ENCODE data around the gene AMPD1.
A peak's percentile ranks its signal among the peaks of the same experiment; 100 is the strongest.

Gene AMPD1

DNA sequence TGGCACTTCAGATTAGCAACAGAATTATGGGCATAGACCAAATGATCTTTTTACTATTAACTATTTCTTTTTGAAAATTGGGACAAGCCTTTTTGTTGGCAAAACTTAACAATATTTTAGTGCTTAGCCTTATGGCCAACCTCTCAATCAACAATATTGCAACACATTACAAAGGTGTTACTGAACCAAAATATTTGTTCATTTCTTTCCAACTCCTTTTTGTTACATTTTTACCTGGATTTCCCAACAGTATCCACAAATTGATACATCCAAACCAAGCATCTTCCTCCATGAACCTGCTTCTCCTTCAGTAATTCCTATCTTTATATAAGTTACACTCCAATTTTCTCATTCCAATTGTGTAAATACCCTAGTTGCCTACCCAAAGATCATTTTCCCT, 1.5 kb upstream of the AMPD1 start:
- DNase-seq = no peak

DNA sequence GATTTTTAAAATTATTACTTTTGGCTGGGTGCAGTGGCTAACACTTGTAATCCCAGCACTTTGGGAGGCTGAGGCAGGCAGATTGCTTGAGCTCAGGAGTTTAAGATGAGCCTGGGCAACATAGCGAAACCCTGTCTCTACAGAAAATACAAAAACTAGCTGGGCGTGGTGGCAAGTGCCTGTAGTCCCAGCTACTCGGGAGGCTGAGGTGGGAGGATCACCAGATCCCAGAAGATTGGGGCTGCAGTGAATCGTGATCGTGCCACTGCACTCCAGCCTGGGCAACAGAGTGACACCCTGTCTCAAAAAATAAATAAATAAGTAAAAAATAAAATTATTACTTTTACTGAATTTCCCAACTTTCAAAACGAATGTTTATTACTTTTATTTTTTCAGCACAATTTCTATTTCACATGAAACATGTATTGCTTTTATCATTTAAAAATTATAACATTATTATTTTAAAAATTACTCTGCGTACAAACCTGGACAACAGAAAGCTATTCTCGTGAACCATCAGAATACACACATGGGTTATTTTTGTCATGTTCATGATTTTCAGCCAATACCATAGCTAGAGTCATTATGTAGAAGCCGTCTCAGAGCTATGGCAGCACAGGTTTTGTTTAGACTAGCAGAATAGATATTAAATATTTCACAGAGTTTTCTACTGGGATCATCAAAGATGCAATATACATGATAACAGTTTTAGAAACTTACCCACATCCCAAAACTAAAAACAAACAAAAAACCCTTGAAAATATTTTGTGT, 621 bp downstream of the AMPD1 start:
- no peak for DNase-seq

DNA sequence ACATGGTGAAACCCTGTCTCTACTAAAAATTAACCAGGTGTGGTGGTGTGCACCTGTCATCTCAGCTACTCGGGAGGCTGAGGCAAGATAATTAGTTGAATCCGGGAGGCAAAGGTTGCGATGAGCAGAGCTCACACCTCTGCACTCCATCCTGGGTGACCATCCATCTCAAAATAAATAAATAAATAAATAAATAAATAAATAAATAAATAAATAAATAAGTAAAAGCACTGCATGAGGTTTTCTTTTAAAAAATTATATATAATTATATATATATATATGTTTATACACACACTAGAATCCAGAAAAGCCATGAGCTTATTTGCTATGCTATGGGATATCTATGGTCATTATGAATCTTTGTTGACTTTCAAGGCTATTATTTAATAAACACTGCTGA, 2.4 kb downstream of the AMPD1 start:
- no peak for DNase-seq

DNA sequence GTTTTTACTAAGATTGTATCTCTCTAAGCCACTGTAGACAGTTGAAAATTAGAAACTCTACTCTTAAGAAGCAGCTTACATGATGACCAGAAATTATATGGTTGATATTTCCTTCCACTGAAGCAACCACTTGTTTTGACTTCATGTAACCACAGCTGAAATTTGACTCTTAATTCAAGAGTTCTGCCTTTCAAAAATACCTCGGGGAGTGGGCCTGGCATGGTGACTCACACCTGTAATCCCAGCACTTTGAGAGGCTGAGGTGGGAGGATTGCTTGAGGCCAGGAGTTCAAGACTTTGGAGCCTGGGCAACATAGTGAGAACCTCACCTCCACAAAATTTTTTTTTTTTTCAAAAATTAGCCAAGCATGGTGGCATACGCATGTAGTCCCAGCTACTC, 4.3 kb downstream of the AMPD1 start:
- DNase-seq = no peak

DNA sequence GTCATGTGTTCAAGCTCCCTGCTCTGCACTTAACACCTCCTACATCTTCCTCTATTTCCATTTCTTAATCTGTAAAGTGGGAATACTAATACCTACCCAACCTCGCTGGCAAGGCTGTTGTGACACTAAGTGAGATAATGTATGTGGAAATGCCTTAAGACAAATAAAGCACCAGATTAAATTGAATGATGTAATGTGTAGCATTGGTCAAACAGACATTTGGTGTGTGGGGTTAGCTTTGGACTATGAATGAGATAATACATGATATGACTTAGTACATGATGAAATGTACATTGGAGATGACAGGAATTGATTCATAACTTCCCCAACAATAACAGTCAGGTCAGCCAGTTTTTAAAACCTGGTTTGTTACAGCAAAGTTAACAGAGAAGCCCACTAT, 5.2 kb downstream of the AMPD1 start:
- no peak for DNase-seq

DNA sequence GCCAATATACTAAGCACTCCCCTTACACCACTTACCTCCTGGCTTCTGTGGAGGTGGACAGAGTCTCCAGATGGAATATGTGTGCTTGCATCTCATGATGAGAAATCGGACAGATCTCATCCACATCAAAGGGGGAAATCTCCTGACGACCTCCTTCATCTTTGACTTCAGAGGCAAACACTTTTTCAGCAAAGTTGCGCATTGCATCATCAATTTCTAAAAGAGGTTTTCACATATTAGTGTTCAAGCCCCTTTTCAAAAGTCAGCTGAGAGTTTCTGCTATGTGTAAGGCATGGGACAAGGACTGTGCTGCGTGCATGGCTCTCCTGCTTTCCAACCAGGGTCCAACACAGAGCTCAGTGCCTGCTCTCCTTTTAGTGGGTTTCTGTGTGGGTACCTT, 6.8 kb downstream of the AMPD1 start:
- DNase-seq = no peak

DNA sequence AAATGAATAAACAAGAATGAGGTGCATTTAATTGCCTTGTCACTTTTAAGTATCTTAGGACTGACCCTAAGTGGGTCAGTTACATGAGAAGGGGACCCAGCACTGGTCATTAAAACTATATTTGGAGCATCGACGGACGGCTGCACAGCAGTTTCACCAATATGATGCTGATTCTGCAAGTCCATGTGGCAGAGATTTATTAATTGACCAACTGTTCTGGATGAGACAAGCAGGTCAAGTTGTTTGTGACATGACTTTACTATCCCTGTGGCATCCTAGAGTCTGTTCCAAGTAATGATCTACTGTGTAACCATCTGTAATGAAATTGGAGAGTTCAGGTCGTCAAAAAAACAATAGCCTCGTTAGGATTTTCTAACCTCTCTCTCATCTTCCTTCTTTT, 9.5 kb downstream of the AMPD1 start:
- no peak for DNase-seq

DNA sequence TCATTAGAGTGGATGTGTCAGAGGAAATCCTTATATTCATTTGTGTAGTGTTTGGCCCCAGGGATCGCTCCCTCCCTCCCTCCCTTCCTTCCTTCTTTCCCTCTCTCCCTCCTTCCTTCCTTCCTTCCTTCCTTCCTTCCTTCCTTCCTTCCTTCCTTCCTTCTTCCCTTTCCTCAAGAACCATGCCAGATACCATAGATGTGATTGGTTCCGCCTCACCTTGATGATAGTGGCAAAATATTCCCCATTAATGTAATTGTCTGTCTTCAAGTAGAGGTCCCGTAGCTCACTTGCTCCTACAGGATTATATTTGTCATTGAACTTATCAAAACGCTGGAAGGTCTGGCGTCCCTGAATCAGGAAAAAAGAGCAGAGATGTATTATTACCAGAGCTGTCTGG, 17.7 kb downstream of the AMPD1 start:
- no peak for DNase-seq

DNA sequence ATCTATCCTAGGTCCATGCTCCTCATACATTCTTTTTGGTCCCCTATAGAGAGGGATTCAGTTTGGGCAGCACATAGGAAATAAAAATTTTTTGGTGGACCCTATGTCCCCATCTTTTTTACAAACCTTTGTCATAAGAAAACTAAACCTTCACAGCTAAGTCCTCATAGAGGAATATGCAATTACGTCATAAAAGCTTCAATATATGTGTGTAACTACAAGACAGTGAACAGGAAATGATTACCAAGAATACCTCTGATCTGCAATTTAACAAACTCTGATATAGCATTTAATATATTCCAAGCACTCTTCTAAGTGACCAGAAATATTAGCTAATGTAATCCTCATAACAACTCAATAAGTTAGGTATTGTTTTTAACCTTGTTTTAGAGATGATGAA, 19.2 kb downstream of the AMPD1 start:
- DNase-seq = no peak

DNA sequence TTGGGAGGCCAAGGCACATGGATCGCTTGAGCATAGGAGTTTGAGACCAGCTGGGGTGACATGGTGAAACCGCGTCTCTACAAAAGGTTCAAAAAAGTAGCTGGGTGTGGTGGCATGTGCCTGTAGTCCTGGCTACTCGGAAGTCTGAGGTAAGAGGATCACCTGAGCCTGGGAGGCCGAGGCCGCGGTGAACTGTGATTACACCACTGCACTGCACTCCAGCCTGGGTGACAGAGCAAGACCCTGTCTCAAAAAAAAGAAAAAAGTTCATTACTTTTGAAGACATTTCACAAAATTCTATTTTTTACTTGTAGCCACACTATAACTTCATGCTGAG, 23.4 kb downstream of the AMPD1 start:
- DNase-seq = no peak

DNA sequence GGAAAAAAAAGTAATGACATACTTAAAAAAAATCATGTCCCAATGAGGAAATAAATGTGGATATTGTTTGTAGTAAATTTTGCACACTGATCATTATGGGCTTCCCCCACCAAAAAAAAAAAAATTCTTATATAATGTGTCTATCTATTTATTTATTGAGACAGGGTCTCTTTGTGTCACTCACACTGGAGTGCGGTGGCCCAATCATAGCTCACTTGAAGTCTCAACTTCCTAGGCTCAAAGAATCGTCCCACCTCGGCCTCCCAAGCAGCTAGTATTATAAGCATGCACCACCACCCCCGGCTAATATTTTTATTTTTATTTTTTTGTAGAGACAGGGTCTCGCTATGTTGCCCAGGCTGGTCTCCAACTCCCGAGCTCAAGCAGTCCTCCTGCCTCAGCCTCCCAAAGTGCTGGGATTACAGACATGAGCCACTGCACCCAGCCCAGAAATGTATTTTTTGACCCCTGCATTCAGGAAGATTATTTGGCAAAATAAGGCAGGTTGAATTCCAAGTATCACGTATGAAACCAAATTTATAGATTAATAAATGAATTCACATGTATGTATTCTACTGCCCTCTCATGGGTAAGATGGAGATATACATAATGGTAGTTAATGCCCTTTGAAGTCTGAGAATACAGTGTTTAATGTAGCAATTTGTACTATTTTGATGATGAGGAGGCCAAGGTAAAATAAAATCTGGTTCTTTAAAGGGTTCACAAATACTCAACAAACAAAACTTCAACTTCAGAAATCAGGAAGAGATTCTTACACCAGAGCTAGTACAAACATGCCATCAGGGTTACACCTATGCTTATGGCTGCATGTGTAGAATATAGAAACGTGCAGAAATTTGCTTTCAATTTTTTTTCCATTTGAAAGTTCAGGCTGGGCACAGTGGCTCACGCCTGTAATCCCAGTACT, 24.1 kb downstream of the AMPD1 start:
- peak; percentile 78 for DNase-seq

DNA sequence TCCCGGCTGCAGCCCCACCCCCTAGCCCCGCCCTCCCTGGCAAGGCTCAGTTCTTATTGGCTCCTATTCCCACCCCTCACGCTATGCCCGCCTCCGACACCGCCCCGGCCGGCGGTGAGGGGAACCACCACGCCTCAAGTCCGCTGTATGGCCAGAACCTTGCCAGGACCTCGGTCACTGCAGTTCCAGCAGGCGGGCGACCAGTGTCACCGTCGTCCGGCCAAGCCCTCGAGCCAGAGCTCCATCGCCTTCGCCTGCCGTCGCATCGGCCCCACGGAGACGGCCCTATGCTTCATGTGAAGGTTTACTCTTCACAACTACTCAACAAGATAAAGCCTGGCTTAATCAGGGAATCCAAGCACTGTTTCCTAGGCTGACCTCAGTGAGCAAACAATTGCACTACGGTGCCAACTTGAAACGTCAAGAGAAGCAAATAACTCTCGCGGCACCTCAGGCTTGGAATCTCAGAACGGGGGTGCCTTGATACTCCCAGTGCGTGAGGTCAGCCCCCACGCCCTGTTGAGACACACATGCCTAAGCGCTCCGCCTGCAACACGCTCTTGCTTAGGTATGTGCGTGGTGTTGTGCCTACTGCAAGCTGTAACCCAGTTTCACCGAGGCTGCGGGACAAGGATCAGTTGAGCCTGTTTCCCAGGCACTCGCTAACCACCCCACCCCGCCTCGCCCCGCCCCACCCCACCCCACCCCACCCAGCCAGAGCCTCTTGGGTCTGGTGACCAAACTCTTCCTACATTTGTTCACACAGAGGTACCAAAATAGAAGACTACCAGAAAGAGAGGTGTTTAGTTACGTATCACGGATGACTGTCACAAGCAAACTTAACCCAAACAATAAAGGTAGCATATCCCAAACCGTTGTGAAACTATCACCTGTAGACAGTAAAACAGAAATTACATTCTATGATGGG, 25.0 kb downstream of the AMPD1 start:
- DNase-seq = peak; percentile 63

DNA sequence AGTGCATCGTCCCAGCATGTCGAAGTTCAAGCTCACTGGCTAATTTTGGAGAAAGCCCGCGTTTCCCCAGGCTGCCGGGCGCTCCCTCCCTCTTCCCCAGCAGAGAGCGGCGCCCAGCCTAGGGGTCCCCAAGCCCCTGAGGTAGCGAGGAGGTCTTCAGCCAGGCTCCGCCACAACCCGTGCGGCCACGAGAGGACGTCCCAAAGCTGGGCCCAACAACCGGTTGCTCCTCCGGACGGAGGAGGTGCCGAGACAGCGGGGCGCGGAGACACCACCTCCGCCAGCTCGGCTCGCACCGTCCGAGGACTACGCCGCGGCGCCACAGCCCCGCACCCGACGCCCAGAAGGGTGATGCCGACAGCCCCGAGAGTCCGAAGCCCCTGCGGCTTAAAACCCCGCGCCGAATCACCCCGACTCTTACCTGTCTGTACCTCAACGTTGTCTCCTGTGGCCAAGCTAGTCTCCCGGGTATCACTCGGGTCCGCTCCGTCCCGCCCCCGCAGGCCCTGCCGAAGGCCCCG, 25.7 kb downstream of the AMPD1 start, which contains the start of gene DENND2C:
TSS of gene DENND2C (minus strand) at position 488 of the 521 bp plus-strand sequence. CDS start 44,065 bp downstream, outside the sequence.
- peak; percentile 46 for DNase-seq

DNA sequence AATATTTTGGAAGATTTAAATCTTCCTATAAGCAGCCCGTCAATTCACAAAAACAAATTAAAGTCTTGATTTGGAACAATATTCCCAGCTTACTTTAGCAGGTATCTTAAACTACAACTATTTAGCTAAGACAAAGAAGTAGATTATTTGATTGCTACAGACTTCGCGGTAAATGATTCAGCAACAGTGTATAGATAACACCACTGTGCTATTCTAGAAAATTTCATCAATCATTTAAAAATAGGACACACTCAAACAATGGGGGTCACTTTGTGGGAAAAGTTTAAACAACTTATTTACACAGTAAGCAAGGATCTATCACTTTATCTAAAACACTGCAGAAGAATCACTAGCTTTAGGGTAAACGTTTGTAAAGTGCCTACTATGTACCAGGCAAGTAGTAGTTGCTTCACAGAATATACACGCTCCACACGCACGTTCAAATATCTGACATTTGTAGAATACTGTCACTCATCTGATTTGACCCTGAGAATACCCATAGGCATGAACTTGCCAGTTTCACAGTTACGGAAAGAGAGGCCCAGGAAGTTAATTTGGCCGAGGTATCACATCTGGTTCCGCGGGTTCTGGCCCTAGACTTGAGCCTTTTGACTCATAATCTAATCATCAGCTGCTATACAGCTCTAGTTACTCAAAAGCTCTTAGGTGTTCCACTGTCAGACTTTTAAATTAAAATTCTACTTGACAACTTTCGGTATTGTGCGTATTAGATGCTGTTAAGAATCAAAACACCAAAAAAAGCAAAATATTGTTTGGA, 26.4 kb downstream of the AMPD1 start:
- no peak for DNase-seq

DNA sequence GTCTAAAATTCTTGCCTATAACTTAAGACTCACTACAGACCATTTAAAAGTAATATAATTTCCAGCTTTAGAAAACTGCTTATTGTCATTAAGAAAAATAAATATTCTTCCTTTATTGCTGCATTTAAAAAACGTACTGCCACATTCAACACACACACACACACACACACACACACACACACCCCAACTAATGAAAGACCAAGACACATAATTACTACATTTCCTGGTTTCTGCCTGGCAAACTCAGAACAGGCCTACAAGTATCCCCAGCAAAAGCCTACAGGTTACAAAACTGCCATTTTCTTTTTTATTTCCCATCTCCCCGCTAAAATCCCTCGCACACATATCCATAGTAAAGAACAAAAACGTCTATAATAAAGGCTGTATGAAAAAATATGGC, 27.0 kb downstream of the AMPD1 start:
- DNase-seq = no peak

DNA sequence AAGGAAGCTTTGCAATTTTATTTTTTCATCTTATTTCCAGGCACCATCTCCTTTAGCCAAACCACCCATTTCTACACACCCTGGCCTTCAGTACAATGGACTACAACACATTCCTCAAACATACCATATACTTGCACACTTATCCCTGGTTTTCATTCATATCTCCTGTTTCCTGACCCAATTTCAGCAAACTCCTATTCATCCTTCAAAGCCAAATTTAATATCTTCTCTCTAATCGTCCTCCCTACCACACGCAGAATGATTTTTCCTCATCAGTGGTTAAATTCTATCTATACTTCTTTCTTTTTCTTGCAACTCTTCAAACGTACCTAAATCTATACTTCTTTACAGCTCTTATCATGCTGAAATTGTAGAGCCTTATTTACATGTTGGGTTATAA, 28.4 kb downstream of the AMPD1 start:
- no peak for DNase-seq

DNA sequence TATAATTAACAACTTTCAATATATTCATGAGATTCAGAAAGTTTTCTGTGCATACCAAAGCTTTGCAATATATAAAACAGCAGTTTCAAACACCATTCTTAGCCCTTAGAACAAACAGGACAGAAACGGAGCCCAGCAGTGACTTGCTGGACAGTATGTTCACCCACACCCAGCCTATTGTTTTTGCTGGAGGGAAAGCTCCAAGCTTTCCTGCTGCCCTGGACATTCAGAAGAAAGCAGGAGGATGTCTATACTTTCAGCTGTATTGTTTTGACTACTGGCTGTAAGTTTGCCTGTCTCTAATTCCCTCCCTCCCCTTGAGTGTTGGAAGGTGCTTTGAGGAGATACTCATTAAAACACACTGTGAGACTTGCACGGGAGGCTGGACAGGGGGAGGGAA, 35.1 kb downstream of the AMPD1 start:
- no peak for DNase-seq

DNA sequence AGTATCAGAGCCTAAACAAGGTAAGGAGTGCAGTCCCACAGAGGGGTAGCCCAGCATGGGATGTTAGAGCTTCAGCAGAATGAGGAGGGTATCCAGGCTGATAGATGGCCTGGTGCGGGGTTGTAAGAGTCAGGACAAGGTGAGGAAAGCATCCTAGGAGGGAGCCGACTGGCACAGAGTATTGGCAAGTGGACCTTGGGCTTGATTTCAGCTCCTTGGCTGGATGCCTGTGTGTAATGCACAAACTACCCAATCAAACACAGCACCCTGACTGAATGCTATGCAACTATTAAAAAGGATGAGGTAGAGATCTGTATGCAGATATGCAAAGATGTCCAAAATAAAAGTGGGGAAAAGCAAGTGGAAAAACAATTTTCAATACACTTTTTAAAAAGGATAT, 43.5 kb downstream of the AMPD1 start:
- DNase-seq = no peak

DNA sequence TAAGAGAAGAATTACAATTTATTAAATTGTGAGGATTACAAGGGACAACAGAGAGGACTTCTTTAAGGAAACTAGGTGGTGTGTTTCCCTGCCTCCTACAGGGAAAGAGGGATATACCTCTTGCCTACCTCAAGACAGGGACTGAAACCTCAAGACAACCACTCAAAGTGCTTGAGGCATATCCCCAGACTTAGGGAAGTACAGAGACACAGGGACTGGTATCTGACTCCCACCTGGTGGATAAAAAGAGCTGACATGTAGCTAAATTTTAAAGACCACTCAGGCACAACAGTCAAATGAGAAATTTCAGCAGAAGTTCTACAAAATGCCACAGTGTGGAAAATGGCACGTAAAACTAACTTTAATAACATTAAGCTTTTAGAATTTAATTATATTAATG, 46.8 kb downstream of the AMPD1 start:
- DNase-seq = no peak

DNA sequence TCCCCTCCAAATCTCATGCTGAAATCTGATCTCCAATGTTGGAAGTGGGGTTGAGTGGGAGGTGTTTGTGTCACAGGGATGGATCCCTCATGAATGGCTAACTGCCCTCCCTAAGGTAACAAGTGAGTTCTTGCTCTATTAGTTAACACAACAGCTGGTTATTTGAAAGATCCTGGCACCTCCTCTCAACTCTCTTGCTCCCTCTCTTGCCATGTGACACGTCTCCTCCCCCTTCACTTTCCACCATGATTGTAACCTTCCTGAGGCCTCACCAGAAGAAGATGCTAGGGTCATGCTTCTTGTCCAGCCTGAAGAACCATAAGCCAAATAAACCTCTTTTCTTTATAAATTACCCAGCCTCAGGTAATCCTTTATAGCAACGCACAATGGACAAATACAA, 54.0 kb downstream of the AMPD1 start:
- no peak for DNase-seq

DNA sequence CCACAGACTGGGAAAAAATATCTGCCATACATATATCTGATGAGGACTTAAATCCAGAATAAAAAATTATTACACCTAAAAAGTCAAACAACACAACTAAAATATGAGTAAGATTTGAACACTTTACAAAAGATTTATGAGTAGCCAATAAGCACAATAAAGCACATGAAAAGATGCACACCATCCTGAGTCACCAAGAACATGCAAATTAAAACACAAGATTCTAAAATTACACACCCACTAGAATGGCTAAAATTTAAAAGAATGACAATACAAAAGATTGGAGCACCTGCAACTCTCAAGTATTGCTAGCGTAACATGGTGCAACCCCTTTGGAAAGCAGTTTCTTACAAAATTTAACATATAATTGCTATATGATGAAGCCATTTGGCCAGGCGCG, 56.4 kb downstream of the AMPD1 start:
- no peak for DNase-seq

DNA sequence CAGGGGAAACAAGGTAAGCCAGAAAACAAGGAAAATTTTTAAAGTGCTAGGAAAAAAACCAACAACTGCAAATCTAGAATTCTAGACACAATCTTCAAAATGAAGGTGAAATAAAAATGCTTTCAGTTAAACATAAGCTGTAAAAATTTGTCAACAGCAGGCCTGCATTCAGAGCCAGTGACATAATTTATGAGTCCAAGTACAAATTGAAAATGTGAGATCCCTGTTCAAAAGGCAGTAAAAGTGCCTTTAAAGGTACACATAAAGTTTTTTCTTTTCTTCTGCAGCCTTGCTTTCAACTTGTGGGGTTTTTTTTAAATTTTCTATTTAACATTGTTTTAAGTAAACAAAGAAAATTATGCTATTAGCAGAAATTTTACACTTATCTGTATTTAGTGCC, 62.9 kb downstream of the AMPD1 start:
- no peak for DNase-seq

Measured in NCI-H1694 treated with DMSO at 0.1 percent for 48 hours (cell line).